Germinal center (tissue), 1 donor: ENCODE results near the gene CDH13.

Source experiments
- DNase-seq: peaks from one replicate; pipeline ENCODE4 v3.0.0; 2012; ENCODE audit warnings: mixed read lengths, low spot score

Gene CDH13

DNA sequence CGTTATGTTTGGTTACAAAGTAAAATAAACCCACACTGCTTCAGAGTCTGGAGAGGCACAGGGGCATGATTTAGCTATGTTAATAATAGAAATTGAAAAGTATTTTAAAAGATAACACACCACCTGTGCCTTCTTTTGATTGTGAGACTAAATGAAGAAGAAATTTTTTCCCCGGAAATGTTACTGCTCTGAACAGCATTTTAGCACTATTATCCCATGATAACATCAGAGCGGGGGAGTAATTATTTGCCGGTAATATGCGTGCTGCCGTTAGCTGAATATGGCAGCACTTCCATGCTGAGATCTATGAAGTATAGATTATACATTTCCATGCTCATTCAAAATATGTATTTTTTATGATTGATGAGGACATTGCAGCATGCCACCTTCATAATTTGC is 680.8 kb downstream of the CDH13 start:
- DNase-seq = no peak

GRCh38 chr16:83308414-83308813 is 681.6 kb downstream of the CDH13 start:
- no peak for DNase-seq

GRCh38 chr16:83310816-83311215 is 684.0 kb downstream of the CDH13 start:
- DNase-seq = no peak

DNA sequence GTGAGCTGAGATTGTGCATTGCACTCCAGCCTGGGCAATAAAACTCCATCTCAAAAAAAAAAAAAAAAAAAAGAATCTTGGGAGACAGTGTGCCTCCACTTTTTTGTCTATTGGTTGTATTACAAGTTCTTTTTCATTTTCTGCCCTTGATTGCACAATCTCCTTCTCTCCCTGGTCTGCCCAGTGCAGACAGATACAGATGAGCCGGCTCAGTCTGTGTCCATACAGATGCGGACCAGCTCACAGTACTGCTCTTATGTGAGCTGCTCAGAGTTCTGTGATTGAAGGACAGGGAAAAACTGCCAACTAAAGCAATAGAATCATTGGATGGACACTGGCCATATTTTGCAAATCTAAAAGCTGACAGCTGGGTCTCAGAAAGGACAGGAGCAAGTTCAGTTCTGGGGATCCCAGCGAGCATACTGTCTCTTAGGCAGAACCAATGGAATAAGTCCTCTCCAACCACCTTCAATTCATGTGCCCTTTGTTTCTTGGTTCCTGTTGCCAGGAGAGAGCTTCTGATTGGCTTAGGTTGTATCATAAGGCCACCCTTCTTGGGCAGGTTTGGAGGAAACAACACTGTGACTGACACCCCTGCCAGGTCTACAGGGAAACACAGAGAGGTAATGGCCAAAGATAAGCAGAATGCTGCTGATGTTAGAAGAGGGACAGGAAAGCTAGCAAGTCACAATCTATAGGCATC is 685.4 kb downstream of the CDH13 start:
- DNase-seq = no peak

DNA sequence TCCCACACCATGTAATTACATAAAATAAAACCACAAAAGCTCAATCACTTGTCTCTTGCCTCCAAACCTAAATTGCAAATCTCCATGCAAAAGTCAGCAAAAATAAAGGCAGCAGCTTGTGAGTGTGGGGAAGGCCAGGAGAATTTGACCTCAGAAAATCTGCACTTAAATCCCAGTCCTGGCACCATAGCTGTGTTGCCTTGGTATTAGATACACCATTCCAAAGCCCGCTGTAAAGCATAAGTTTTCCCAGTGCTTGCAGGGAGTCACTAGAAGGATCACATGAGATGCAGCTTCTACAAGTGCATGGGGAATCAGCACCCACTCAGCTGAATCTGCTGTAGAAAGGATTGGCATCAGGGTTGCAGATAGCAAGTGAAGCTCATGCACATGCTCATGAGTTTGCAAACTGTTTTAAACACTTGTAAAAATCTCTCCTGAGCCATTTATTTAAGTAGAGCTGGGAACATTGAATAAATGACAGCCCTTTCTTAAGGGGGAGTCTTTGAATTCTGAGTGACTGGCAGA is 686.0 kb downstream of the CDH13 start:
- no peak for DNase-seq

DNA sequence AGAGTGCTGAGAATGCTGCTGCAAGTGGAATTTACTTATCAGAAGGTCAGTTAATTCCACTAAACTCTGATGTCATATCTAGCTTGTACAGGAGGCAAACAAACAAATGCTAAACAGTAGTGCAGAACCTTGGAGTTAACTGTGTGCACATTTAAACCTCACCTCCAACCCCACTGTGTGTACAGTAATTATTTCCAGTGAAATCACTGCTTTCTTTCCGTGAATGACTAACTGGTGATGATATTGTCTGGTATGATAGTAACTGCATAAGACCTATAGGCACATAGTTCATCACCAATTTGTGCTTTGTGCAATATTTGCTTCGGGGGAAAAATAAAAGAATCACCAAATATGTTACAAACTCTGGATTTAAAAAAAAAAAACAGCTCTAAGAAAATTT is 688.5 kb downstream of the CDH13 start:
- DNase-seq = no peak

GRCh38 chr16:83316458-83316857 is 689.7 kb downstream of the CDH13 start:
- DNase-seq = no peak

- DNase-seq = no peak
Observed at GRCh38 chr16:83318390-83318789, 691.6 kb downstream of the CDH13 start.

DNA sequence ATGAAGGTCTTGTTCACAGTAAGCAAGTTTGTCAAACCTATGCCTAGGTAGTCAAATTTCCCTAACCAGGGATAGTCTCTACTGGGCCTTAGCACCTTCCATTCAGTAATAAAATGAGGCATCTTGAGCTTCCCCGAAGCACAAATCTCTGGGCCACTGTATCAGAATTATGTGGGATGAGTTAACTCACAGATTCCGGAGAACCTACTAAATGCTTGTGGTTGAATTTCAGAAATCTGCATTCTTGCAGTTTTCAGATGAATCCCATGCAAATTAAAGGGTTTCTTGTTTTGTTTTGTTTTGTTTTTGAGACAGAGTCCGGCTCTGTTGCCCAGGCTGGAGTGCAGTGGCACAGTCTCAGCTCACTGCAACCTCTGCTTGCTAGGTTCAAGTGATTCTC is 702.2 kb downstream of the CDH13 start:
- DNase-seq = no peak

GRCh38 chr16:83329441-83329840 is 702.7 kb downstream of the CDH13 start:
- DNase-seq = no peak

- DNase-seq = no peak
Observed at GRCh38 chr16:83330251-83330650, 703.5 kb downstream of the CDH13 start.

DNA sequence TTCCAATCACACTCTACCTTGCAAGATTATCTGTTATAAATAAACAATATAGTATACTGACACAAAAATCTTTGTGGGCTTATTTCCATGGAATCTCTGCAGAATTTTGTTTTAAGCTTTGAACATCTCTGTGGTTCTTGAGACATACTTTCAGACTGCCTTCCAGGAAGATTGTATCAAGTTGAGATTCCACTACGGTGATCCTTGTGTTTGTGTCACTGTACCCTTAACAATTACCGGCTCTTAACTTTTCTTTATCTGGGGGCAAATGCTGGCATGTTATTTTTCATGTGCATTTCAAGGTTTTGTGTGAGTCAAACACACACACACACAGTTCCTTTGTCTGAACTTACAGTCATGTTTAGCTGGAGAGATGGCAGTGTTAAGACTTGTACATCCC is 708.3 kb downstream of the CDH13 start:
- no peak for DNase-seq

DNA sequence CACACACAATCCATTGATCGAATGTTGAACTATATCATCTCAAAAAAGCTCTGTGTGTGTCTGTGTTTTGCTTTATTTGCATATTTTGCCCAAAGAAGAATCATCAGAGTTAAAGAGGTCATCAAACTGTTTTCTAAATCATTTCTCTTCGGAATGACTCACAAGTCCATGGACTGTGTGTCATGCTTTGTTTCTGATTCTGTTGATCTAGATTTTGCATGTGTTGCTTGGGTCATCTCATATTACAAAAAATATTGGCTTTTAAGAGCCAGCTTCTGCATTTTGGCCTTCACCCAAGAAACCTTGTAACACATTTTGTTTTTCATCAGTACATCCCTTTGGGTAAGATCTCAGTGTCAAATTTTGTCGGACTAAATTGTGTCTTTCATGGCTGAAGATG is 709.8 kb downstream of the CDH13 start:
- no peak for DNase-seq

DNA sequence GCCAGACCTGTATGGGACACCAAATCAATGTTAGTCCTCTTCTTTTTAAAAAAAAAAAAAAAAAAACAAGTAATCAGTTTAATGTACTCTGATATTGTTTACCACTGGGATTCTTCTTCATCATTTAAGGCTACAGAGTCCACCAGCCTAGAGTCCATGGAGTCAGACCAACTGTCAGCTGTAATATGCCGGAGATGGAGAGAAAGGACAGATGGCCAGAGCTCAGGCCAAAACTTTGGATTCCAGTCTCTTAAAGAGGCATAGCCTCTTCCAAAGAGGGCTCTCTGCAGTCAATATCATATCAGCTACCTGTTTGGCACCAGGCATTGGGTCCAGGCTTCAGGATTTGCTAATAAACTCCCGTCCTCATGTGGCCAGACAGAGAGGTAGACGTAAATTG is 711.4 kb downstream of the CDH13 start:
- DNase-seq = no peak

DNA sequence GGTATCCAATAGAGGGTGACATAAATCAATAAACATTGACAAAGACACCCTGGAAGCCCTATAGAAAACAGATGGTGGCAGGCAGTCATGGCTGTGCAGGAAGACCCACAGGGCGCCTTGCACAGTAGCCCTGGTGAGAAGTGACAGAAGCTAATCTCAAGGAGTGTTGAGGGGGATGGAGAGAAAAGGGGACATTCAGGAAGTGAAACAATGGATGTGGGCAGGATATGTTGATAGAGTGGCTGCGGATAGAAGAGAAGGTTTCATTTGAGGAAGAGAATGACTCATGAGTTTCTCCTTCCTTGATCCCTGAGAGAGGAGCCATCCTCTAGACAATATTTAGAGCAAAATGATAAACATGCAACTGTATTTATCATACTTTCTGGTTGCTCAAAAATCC is 712.2 kb downstream of the CDH13 start:
- DNase-seq = no peak

DNA sequence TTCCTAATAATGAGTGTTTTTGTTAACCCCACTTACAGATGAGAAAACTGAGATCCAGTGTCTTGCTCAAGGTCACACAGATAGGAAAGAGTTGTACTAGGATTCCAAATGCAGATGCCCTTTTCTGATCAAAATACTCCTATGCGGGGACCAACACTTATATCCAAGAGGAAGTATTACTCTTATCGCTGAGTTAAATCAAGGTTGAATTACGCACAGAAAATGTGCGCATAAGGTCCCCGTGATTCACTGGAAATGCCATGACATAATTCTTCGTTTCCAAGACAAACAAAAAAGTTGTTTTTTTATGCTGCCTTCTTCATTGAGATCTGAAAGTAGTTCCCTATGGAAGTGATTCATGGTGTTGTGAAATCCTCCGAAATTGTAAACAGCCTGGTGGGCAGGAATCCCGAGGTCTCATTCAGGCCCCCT is 717.2 kb downstream of the CDH13 start:
- DNase-seq = no peak

DNA sequence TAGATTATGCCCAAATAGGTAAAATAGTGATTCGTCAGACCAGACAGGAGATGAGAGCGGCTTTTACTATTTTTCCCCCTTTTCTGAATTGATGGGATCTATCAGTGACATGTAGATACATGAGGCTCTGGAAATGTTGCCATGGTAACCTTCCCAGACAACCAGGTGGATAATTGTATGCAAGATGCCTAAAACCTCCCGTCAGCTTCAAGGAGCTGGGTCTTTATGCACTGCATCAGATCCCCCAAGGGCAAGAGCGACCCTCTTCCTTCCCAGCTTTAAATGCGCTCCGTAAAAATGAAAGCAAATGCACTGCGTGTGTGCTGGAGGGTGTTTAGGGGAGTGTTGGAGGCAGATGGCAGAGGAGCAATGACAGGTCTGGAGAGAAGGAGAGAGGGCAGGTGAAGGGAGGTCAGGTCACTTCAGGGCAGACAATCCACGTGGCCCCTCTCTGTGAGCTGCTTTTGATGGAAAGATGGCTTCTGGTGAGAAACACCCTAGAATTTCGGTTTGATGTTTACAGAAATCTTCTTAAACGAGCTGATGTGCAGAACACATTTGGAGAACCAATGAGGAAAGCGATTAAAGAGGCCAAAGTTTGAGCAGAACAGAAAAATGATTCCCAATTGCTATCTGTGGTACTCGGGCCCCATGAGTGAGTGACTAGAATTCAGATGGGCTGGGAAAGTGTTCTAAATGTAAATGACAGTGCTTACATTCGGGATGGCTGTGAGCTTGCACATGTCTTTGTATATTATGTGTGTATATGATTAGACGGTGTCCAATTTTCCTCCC is 719.3 kb downstream of the CDH13 start:
- DNase-seq = no peak

DNA sequence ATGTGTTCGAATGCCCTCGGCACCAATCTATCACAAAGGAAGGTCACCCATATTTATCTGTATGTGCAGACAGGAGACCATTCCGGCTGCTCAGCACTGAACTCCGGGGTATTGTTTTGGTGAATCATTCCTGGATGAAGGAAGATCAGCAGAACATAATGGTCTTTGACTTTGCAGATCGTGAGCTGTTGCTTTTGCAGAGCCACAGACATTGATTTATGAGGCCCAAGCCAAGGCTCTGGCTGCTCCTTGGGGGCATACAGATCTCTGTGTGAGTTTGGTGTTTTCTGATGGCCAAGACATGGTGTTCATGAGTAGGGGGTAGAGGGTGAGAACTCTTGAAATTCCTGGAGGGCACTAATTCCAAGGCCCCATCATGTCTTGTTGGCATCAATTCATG is 722.2 kb downstream of the CDH13 start:
- DNase-seq = no peak

GRCh38 chr16:83350481-83350880 is 723.7 kb downstream of the CDH13 start:
- no peak for DNase-seq

DNA sequence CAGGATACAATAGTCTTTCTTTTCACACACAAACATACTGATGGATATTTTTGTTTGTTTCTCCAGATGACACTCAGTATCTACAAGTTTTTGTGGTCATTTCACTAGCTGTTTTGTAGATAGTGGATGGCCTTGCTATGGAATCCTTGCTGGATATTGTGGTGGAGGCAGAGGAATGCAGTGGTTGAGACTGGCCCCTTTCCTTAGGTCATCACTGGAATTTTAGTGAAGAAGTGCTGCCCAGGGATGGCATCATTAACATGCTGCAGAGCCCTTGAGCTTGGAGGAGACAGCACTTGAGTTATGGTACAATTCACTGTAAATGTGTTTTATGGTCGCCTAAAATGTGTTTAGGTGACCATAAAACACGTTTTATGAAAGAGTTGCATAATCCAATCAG is 725.1 kb downstream of the CDH13 start:
- DNase-seq = no peak

DNA sequence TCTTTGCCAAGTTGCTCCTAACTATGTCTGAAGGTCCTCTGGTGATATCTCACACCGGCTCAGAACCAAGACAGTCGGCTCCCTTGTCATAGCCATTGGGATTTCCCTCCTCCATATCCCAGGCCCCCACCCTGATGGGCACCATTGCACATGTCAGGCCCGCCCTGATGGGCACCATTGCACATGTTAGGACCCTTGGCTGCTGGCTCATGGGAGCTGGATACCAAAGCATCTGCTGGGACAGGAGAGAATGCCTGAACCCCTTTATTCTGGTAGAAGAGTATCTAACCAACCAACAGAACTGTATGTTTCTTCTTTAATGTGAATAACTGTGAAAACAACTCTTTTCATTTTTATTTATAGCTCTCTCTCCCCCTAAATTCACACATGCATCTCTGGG is 726.5 kb downstream of the CDH13 start:
- DNase-seq = no peak

DNA sequence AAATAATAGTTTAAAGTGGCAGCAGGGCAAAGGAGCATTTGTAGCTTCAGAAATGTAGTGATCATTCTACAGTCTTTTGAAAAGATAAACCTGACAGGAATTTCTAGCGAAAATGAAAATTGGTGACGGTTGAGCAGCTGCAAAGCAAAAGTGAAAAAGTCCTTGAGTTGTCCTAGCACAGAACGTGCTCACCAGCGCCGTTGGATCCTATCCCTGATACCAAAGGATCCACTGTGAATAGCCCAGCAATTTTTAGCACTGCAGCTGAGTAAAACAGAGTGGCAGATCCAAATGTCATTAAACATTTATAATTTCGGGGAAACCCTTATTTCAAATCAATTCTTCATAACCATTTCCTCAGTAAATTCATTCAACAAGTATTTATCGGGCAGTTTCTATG is 727.2 kb downstream of the CDH13 start:
- no peak for DNase-seq

- no peak for DNase-seq
Observed at GRCh38 chr16:83355570-83356218, 728.9 kb downstream of the CDH13 start.
